Measurements from ENCODE around the gene OR5AL1. TPM values are rescaled to one million over a fixed set of nuclear protein-coding genes. Genes with fewer than 3 reads are reported as not detected.

Gene OR5AL1
- not detected in 2 replicates for total RNA-seq

GRCh38 chr11:56412396-56412795, at the start of gene OR5AL1:
Gene OR5AL1, plus strand, starts transcription at chr11:56412696.

GRCh38 chr11:56375324-56375723, 37.2 kb upstream of the OR5AL1 start, which contains the start of gene OR8U1:
Gene OR8U1, plus strand, starts transcription at chr11:56375624. Its CDS starts 0 bp downstream, at chr11:56375624.

Other genes with a start within 250 kb of the OR5AL1 start
- not detected in 2 replicates for gene OR5J2, start 236.1 kb upstream of the OR5AL1 start, total RNA-seq
- gene OR5T2, start 178.4 kb upstream of the OR5AL1 start, total RNA-seq, result not detected in 2 replicates
- not detected in 2 replicates for gene OR5T3, start 160.4 kb upstream of the OR5AL1 start, total RNA-seq
- gene OR5T1, start 138.5 kb upstream of the OR5AL1 start, total RNA-seq, result not detected in 2 replicates
- not detected in 2 replicates for gene OR8H1, start 120.4 kb upstream of the OR5AL1 start, total RNA-seq
- not detected in 2 replicates for gene OR8K3, start 97.6 kb upstream of the OR5AL1 start, total RNA-seq
- gene OR8K1, start 66.7 kb upstream of the OR5AL1 start, total RNA-seq, result not detected in 2 replicates
- not detected in 2 replicates for gene OR8J1, start 58.4 kb upstream of the OR5AL1 start, total RNA-seq
- gene OR8U1, start 37.1 kb upstream of the OR5AL1 start, total RNA-seq, result not detected in 2 replicates
- not detected in 2 replicates for gene OR5M3, start 60.7 kb downstream of the OR5AL1 start, total RNA-seq
- gene OR5M8, start 78.7 kb downstream of the OR5AL1 start, total RNA-seq, result not detected in 2 replicates
- not detected in 2 replicates for gene OR5M11, start 130.6 kb downstream of the OR5AL1 start, total RNA-seq
- not detected in 2 replicates for gene OR5M10, start 165.0 kb downstream of the OR5AL1 start, total RNA-seq
- not detected in 2 replicates for gene OR5M1, start 202.2 kb downstream of the OR5AL1 start, total RNA-seq
- not detected in 2 replicates for gene OR5AP2, start 229.7 kb downstream of the OR5AL1 start, total RNA-seq

Measured in epithelial cell of umbilical artery (primary cell).